Keratinocyte (primary cell): ENCODE measurements around the gene LPA. TPM values are rescaled to one million over a fixed set of nuclear protein-coding genes. Genes with fewer than 3 reads are reported as not detected.

ENCODE experiments used
- DNase-seq: peaks from one replicate; pipeline ENCODE4 v3.0.0-alpha.2; 2011; ENCODE audit warnings: low read depth, missing footprints, low spot score
- FAIRE-seq: peaks from 2 replicates; lab custom pipeline; 2011; peaks lifted over from hg19 to GRCh38; lab: Jason Lieb, UNC
- H2AFZ ChIP-seq: 2 replicates; pipeline ENCODE4 v1.6.0; 2012; ENCODE audit warnings: low read length, control low read depth, inconsistent platforms; ENCODE audit not compliant: control insufficient read depth
- H3K27ac ChIP-seq: 2 replicates; pipeline ENCODE4 v1.5.1; 2011; ENCODE audit warnings: low read length; ENCODE audit not compliant: control insufficient read depth, insufficient read depth
- H3K27me3 ChIP-seq: 3 replicates; pipeline ENCODE4 v1.6.0; 2011; ENCODE audit warnings: low read length; ENCODE audit not compliant: control insufficient read depth, insufficient read depth; ENCODE audit errors: extremely low read depth
- H3K36me3 ChIP-seq, 2 experiments: 2 replicates in 1 of 2; 3 replicates in 1 of 2; pipeline ENCODE4 v1.5.1; 2011; ENCODE audit warnings: low read length in 2 of 2, mild to moderate bottlenecking in 1 of 2; ENCODE audit not compliant: control insufficient read depth in 2 of 2, insufficient read depth in 2 of 2; ENCODE audit errors: extremely low read depth in 1 of 2
- H3K4me1 ChIP-seq: 3 replicates; pipeline ENCODE4 v1.5.1; 2011; ENCODE audit warnings: low read length; ENCODE audit not compliant: control insufficient read depth, insufficient read depth; ENCODE audit errors: extremely low read depth
- H3K4me2 ChIP-seq: 3 replicates; pipeline ENCODE4 v1.6.0; 2011; ENCODE audit warnings: low read depth, low read length; ENCODE audit not compliant: control insufficient read depth, insufficient read depth; ENCODE audit errors: extremely low read depth
- H3K4me3 ChIP-seq, 3 experiments: fragments of 200-600 bp in 1 of 3; sonication (generic) in 1 of 3; 2 replicates in 2 of 3; 3 replicates in 1 of 3; pipeline ENCODE4 v1.5.1; 2011 to 2016; ENCODE audit warnings: low read length in 3 of 3, mild to moderate bottlenecking in 3 of 3, control low read depth in 2 of 3, inconsistent platforms in 1 of 3, low read depth in 1 of 3, mixed read lengths in 1 of 3, mixed run types in 1 of 3, moderate library complexity in 1 of 3; ENCODE audit not compliant: control insufficient read depth in 2 of 3, insufficient read depth in 2 of 3; ENCODE audit errors: extremely low read depth in 1 of 3
- H3K79me2 ChIP-seq: 2 replicates; pipeline ENCODE4 v1.6.0; 2012; ENCODE audit warnings: low read length; ENCODE audit not compliant: control insufficient read depth, insufficient read depth
- H3K9ac ChIP-seq: 3 replicates; pipeline ENCODE4 v1.6.0; 2011; ENCODE audit warnings: low read length; ENCODE audit not compliant: control insufficient read depth, insufficient read depth; ENCODE audit errors: extremely low read depth
- H3K9me1 ChIP-seq: 3 replicates; pipeline ENCODE4 v1.6.0; 2011; ENCODE audit warnings: low read length; ENCODE audit not compliant: control insufficient read depth, insufficient read depth; ENCODE audit errors: extremely low read depth
- H3K9me3 ChIP-seq: 2 replicates; pipeline ENCODE4 v1.5.1; 2012; ENCODE audit warnings: low read depth, low read length; ENCODE audit not compliant: control insufficient read depth
- H4K20me1 ChIP-seq: 3 replicates; pipeline ENCODE4 v1.6.0; 2011; ENCODE audit warnings: low read length; ENCODE audit not compliant: control insufficient read depth, insufficient read depth; ENCODE audit errors: extremely low read depth
- EZH2 ChIP-seq: IDR thresholded peaks from one replicate; pipeline ENCODE4 v1.6.1; 2012; ENCODE audit warnings: inconsistent platforms, mild to moderate bottlenecking, low read length, moderate library complexity
- dilution Hi-C: fragments of 300-500 bp; cut with MboI; formaldehyde crosslinking; loops from one replicate; pipeline ENCODE4 v1.7.0; 2020; ENCODE audit warnings: low sequenced_read_pairs; ENCODE audit not compliant: extremely low pct_ligation_motif_present
- polyA plus RNA-seq, 5 experiments: library from polyadenylated mRNA; depleted of rRNA in 3 of 5; stranded (reverse) in 3 of 5; stranded (forward) in 1 of 5; unstranded in 1 of 5; fragments of >200 nt; gene quantifications; 1 replicate in 1 of 5; 2 replicates in 3 of 5; 3 replicates in 1 of 5; pipeline versions ENCODE4 v1.2.1 to v1.2.3, GENCODE V29; 2011 to 2012; ENCODE audit warnings: missing spikeins in 2 of 5, low read depth in 1 of 5, low replicate concordance in 1 of 5
- TF ChIP-seq, protein P1 (sequence below), 3 experiments: IDR thresholded peaks in 1 of 3; conservative IDR thresholded peaks in 1 of 3; optimal IDR thresholded peaks in 1 of 3; 2 replicates in 2 of 3; 3 replicates in 1 of 3; pipeline versions ENCODE3 to v1.5.1; 2011; ENCODE audit warnings: low read length in 3 of 3, mild to moderate bottlenecking in 3 of 3, moderate library complexity in 2 of 3, control low read depth in 1 of 3, inconsistent platforms in 1 of 3; ENCODE audit not compliant: insufficient read depth in 2 of 3; ENCODE audit errors: extremely low read depth in 1 of 3

Gene LPA
- polyA plus RNA-seq, 1 donor (not counting 4 experiments of a cell fraction or from before 2014, with no cell fraction given), result not detected

DNA sequence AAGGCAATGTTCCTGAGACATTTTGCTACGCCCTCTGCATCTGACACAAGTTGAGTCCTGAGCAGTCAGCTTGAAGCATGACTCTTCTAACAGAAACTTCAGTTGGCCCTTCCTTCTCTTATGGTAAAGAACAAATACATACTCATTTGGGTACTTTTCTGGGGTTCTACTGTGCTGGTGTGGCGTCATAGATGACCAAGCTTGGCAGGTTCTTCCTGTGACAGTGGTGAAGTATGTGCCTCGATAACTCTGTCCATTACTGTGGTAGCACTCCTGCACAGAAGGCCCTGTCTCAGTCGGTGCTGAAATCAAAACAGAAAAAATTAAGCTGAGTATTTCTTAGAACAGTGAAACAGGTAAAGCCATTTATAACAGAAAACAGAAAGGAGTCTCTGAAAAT is 163.4 kb downstream of the LPA start:
- dilution Hi-C loops, result no loop called here
- H4K20me1 ChIP-seq, result no peaks in the 10 kb centered on the region
- H3K9me1 ChIP-seq, result no peaks in the 10 kb centered on the region
- H3K36me3 ChIP-seq, result no peaks in the 10 kb centered on the region
- H3K4me2 ChIP-seq, result no peak overlapping the region
- no peaks in the 10 kb centered on the region for H3K27me3 ChIP-seq
- H3K27ac ChIP-seq, result no peak overlapping the region
- no peak for DNase-seq
- no peaks in the 10 kb centered on the region for H3K4me1 ChIP-seq
- H3K4me3 ChIP-seq, result no peak overlapping the region
- H3K9ac ChIP-seq, result no peak overlapping the region
- TF ChIP-seq, protein P1, sequence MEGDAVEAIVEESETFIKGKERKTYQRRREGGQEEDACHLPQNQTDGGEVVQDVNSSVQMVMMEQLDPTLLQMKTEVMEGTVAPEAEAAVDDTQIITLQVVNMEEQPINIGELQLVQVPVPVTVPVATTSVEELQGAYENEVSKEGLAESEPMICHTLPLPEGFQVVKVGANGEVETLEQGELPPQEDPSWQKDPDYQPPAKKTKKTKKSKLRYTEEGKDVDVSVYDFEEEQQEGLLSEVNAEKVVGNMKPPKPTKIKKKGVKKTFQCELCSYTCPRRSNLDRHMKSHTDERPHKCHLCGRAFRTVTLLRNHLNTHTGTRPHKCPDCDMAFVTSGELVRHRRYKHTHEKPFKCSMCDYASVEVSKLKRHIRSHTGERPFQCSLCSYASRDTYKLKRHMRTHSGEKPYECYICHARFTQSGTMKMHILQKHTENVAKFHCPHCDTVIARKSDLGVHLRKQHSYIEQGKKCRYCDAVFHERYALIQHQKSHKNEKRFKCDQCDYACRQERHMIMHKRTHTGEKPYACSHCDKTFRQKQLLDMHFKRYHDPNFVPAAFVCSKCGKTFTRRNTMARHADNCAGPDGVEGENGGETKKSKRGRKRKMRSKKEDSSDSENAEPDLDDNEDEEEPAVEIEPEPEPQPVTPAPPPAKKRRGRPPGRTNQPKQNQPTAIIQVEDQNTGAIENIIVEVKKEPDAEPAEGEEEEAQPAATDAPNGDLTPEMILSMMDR (optimal IDR thresholded peaks at IDR 0.05 in 1 of 3, IDR thresholded peaks at IDR 0.05 in 1 of 3, conservative IDR thresholded peaks at IDR 0.05 in 1 of 3; ENCODE audit: extremely low read depth in 1 of 3, insufficient read depth in 2 of 3, low read length in 3 of 3), result no peak
- no peak for TF ChIP-seq EZH2
- H3K79me2 ChIP-seq, result no peaks in the 10 kb centered on the region
- no peak for FAIRE-seq
- no peaks in the 10 kb centered on the region for H3K9me3 ChIP-seq
- H2AFZ ChIP-seq, result no peak overlapping the region

DNA sequence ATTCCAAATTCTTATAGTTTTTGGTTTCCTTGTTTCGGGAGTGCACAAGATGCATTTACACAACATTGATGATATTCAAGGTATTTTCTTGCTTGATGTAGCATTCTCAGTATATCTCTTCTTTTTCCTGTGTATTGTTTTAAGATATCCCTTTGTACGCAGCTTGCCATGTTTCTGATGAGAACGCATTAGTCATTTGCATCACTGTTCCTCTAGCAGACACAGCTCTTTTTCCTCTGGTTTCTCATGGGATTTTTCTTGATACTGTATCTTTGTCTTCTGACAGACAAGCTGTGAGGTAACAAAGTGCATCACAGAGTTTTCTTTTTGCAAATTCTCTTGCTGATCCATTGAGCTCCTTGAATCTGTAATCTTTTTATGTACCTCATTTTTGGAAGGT is 169.5 kb downstream of the LPA start:
- Histone ChIP-seq H2AFZ (no peak overlapping the region), H3K9me1 (no peaks in the 10 kb centered on the region), H3K27me3 (no peaks in the 10 kb centered on the region), H3K9me3 (no peaks in the 10 kb centered on the region), H4K20me1 (no peaks in the 10 kb centered on the region), H3K27ac (no peak overlapping the region), H3K9ac (no peak overlapping the region), H3K36me3 (no peaks in the 10 kb centered on the region), H3K4me1 (no peaks in the 10 kb centered on the region), H3K4me2 (no peak overlapping the region), H3K79me2 (no peaks in the 10 kb centered on the region), H3K4me3 (no peak overlapping the region)
- FAIRE-seq (no peak), DNase-seq (no peak)
- TF ChIP-seq, protein P1 (optimal IDR thresholded peaks at IDR 0.05 in 1 of 3, IDR thresholded peaks at IDR 0.05 in 1 of 3, conservative IDR thresholded peaks at IDR 0.05 in 1 of 3; ENCODE audit: extremely low read depth in 1 of 3, insufficient read depth in 2 of 3, low read length in 3 of 3), result no peak
- no peak for TF ChIP-seq EZH2
- dilution Hi-C loops, result no loop called here
